Measurements from ENCODE around the gene GALNT7.

GALNT7 gene

DNA sequence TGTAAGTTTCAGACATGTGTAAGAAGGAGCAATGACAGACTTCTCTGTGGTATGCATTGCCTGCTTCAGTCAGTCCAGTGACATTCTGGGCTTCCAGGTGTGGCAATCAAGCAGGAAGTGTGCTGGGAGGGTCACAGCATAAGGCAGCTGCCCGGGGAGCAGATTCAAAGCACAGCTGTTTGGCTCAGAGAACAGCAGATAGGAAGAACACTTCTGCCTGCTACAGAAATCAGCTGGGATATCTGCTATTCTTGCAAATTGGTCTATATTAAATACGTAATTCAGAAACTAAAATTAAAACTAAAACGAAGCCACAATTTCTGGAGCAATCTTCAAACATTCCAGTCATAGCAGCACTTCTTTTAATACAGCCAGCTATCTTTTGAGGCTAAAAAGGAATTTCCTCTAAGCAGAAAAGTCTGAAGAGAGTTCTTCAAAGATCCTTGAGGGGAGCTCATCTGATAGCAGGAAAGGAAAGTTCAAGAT is 47.5 kb upstream of the GALNT7 start:
- Histone ChIP-seq H3K27me3 (ENCODE audit: low read length) (no peaks in the 10 kb centered on the region), H4K20me1 (ENCODE audit: low read depth, low read length) (no peaks in the 10 kb centered on the region), H3K4me2 (ENCODE audit: low read depth, low read length, poor library complexity, severe bottlenecking) (no peak overlapping the region), H3K9me2 (replicated peaks; ENCODE audit: insufficient read depth, low read length) (no peaks in the 10 kb centered on the region), H3K79me2 (ENCODE audit: insufficient read depth, low read length) (no peaks in the 10 kb centered on the region), H3K36me3 (ENCODE audit: low read length) (no peaks in the 10 kb centered on the region), H3K9ac (ENCODE audit: low read length) (no peak overlapping the region), H3K27ac (ENCODE audit: low read depth, low read length) (no peak overlapping the region), H3K9me3 (ENCODE audit: insufficient read depth, low read length) (no peaks in the 10 kb centered on the region), H2AFZ (ENCODE audit: low read depth, low read length, severe bottlenecking) (no peak overlapping the region), H3K4me3 (ENCODE audit: insufficient read depth, low read length, poor library complexity, severe bottlenecking) (no peak overlapping the region), H3F3A (ENCODE audit: insufficient read depth) (no peaks in the 10 kb centered on the region)
- no peak for TF ChIP-seq EZH2phosphoT487 (conservative IDR thresholded peaks at IDR 0.05; ENCODE audit: low read length)
- TF ChIP-seq, protein P1, sequence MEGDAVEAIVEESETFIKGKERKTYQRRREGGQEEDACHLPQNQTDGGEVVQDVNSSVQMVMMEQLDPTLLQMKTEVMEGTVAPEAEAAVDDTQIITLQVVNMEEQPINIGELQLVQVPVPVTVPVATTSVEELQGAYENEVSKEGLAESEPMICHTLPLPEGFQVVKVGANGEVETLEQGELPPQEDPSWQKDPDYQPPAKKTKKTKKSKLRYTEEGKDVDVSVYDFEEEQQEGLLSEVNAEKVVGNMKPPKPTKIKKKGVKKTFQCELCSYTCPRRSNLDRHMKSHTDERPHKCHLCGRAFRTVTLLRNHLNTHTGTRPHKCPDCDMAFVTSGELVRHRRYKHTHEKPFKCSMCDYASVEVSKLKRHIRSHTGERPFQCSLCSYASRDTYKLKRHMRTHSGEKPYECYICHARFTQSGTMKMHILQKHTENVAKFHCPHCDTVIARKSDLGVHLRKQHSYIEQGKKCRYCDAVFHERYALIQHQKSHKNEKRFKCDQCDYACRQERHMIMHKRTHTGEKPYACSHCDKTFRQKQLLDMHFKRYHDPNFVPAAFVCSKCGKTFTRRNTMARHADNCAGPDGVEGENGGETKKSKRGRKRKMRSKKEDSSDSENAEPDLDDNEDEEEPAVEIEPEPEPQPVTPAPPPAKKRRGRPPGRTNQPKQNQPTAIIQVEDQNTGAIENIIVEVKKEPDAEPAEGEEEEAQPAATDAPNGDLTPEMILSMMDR (IDR thresholded peaks at IDR 0.05; ENCODE audit: insufficient read depth, low read length, poor library complexity, severe bottlenecking), result no peak

DNA sequence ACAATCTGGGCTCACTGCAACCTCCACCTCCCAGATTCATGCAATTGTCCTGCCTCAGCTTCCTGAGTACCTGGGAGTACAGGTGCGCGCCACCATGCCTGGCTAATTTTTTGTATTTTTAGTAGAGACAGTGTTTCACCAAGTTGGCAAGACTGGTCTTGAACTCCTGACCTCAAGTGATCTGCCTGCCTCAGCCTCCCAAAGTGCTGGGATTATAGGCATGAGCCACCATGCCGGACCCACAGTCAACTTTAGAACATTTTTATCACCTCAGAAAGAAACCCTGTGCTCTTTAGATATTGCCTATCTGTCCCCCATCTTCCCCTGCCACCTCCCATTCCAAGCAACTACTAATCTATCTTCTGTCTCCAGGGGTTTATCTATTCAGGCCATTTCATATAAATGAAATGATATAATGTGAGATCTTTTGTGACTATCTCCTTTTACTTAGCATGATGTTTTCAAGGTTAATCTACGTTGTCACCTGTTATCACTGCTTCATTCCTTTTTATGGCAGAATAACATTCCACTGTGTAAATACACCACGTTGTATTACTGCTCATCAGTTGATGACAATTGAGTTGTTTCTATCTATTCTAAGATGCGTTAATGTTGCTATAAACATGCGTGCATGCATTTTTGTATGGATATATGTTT is 44.3 kb upstream of the GALNT7 start:
- no peak overlapping the region for H2AFZ ChIP-seq (ENCODE audit: low read depth, low read length, severe bottlenecking)
- no peak overlapping the region for H3K9ac ChIP-seq (ENCODE audit: low read length)
- no peaks in the 10 kb centered on the region for H3F3A ChIP-seq (ENCODE audit: insufficient read depth)
- no peak overlapping the region for H3K4me3 ChIP-seq (ENCODE audit: insufficient read depth, low read length, poor library complexity, severe bottlenecking)
- H3K9me3 ChIP-seq (ENCODE audit: insufficient read depth, low read length), result no peaks in the 10 kb centered on the region
- TF ChIP-seq EZH2phosphoT487 (conservative IDR thresholded peaks at IDR 0.05; ENCODE audit: low read length), result no peak
- TF ChIP-seq, protein P1 (IDR thresholded peaks at IDR 0.05; ENCODE audit: insufficient read depth, low read length, poor library complexity, severe bottlenecking), result no peak
- H4K20me1 ChIP-seq (ENCODE audit: low read depth, low read length), result no peaks in the 10 kb centered on the region
- H3K9me2 ChIP-seq (replicated peaks; ENCODE audit: insufficient read depth, low read length), result no peaks in the 10 kb centered on the region
- no peak overlapping the region for H3K27ac ChIP-seq (ENCODE audit: low read depth, low read length)
- H3K4me2 ChIP-seq (ENCODE audit: low read depth, low read length, poor library complexity, severe bottlenecking), result no peak overlapping the region
- H3K36me3 ChIP-seq (ENCODE audit: low read length), result no peaks in the 10 kb centered on the region
- H3K27me3 ChIP-seq (ENCODE audit: low read length), result no peaks in the 10 kb centered on the region
- H3K79me2 ChIP-seq (ENCODE audit: insufficient read depth, low read length), result no peaks in the 10 kb centered on the region

DNA sequence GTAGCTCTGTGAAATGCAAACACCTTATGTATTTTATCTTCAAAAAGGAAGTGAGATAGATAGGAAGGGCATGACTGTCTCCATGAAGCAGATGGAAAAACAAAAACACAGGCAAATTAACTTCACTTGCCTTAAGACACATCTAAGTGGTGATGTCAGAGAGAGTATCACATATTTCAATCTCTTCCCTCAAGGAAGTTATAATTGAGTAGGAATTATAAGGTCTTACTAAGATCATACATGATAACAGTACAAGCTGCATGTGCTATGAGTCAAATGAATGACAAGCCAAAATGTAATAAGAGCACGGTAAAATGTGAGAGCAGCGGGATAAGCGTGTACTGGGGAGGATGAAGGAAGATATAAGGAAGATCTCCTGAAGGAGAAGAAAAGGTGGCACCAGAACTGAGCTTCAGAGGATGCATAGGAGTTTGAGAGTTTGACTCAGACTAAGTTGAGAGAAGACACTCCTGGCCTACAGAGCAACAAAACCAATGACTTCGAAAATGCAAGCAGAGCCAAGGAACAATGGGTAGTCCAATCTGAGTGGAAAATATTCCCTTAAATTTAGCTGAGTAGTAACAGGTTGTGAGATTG is 43.3 kb upstream of the GALNT7 start:
- no peaks in the 10 kb centered on the region for H3K9me2 ChIP-seq (replicated peaks; ENCODE audit: insufficient read depth, low read length)
- no peak for TF ChIP-seq EZH2phosphoT487 (conservative IDR thresholded peaks at IDR 0.05; ENCODE audit: low read length)
- TF ChIP-seq, protein P1 (IDR thresholded peaks at IDR 0.05; ENCODE audit: insufficient read depth, low read length, poor library complexity, severe bottlenecking), result no peak
- H3K4me3 ChIP-seq (ENCODE audit: insufficient read depth, low read length, poor library complexity, severe bottlenecking), result no peak overlapping the region
- H2AFZ ChIP-seq (ENCODE audit: low read depth, low read length, severe bottlenecking), result no peak overlapping the region
- no peaks in the 10 kb centered on the region for H3F3A ChIP-seq (ENCODE audit: insufficient read depth)
- H3K4me2 ChIP-seq (ENCODE audit: low read depth, low read length, poor library complexity, severe bottlenecking), result no peak overlapping the region
- no peak overlapping the region for H3K9ac ChIP-seq (ENCODE audit: low read length)
- no peaks in the 10 kb centered on the region for H4K20me1 ChIP-seq (ENCODE audit: low read depth, low read length)
- no peak overlapping the region for H3K27ac ChIP-seq (ENCODE audit: low read depth, low read length)
- H3K9me3 ChIP-seq (ENCODE audit: insufficient read depth, low read length), result no peaks in the 10 kb centered on the region
- H3K79me2 ChIP-seq (ENCODE audit: insufficient read depth, low read length), result no peaks in the 10 kb centered on the region
- no peaks in the 10 kb centered on the region for H3K27me3 ChIP-seq (ENCODE audit: low read length)
- no peaks in the 10 kb centered on the region for H3K36me3 ChIP-seq (ENCODE audit: low read length)

Data from SU-DHL-6 (cell line).